ENCODE measurements around the gene EFCAB8.

EFCAB8 gene

GRCh38 chr20:32908334-32909292, 49.9 kb downstream of the EFCAB8 start:
- TF ChIP-seq CTCF (conservative IDR thresholded peaks at IDR 0.05; ENCODE audit: control insufficient read depth, insufficient read depth, low read depth, low read length), result no peak
- DNase-seq (ENCODE audit: low read depth), result no peak
- no peak overlapping the region for H3K4me3 ChIP-seq (ENCODE audit: control insufficient read depth, low read depth, low read length)

- no peak for DNase-seq (ENCODE audit: low read depth)
- no peak for TF ChIP-seq CTCF (conservative IDR thresholded peaks at IDR 0.05; ENCODE audit: control insufficient read depth, insufficient read depth, low read depth, low read length)
- H3K4me3 ChIP-seq (ENCODE audit: control insufficient read depth, low read depth, low read length), result no peak overlapping the region
Observed at GRCh38 chr20:32909451-32909850, 50.7 kb downstream of the EFCAB8 start.

GRCh38 chr20:32909896-32910571, 51.3 kb downstream of the EFCAB8 start:
- DNase-seq (ENCODE audit: low read depth), result no peak
- H3K4me3 ChIP-seq (ENCODE audit: control insufficient read depth, low read depth, low read length), result no peak overlapping the region
- TF ChIP-seq CTCF (conservative IDR thresholded peaks at IDR 0.05; ENCODE audit: control insufficient read depth, insufficient read depth, low read depth, low read length), result no peak

GRCh38 chr20:32911355-32911754, 52.6 kb downstream of the EFCAB8 start:
- H3K4me3 ChIP-seq (ENCODE audit: control insufficient read depth, low read depth, low read length), result no peak overlapping the region
- no peak for DNase-seq (ENCODE audit: low read depth)
- no peak for TF ChIP-seq CTCF (conservative IDR thresholded peaks at IDR 0.05; ENCODE audit: control insufficient read depth, insufficient read depth, low read depth, low read length)

GRCh38 chr20:32912688-32913087, 54.0 kb downstream of the EFCAB8 start:
- peak; percentile 34 for DNase-seq (ENCODE audit: low read depth)
- no peak for TF ChIP-seq CTCF (conservative IDR thresholded peaks at IDR 0.05; ENCODE audit: control insufficient read depth, insufficient read depth, low read depth, low read length)
- no peak overlapping the region for H3K4me3 ChIP-seq (ENCODE audit: control insufficient read depth, low read depth, low read length)

GRCh38 chr20:32914031-32914430, 55.3 kb downstream of the EFCAB8 start:
- no peak for DNase-seq (ENCODE audit: low read depth)
- TF ChIP-seq CTCF (conservative IDR thresholded peaks at IDR 0.05; ENCODE audit: control insufficient read depth, insufficient read depth, low read depth, low read length), result no peak
- no peak overlapping the region for H3K4me3 ChIP-seq (ENCODE audit: control insufficient read depth, low read depth, low read length)

Measured in fibroblast of mammary gland (primary cell).